Liver (tissue), 3 donors: ENCODE data around the gene OR2S2.

Source experiments
- EGR1 ChIP-seq, 2 donors: IDR thresholded peaks; 2 replicates each; pipeline ENCODE4 v1.6.1; 2016 to 2018; ENCODE audit warnings: antibody characterized with exemption in 2 of 2, low read depth in 2 of 2
- RAD21 ChIP-seq, 2 donors: IDR thresholded peaks; 2 replicates each; pipeline ENCODE4 v1.6.1; 2016; ENCODE audit warnings: antibody characterized with exemption in 2 of 2, mild to moderate bottlenecking in 2 of 2
- TF ChIP-seq, protein P1 (sequence below): fragments of 150-350 bp; IDR thresholded peaks from 2 replicates; pipeline ENCODE4 v1.5.1; 2017; ENCODE audit warnings: improper control_type of control experiment, low read depth, low read length; ENCODE audit not compliant: missing input control
- TF ChIP-seq, protein P2 (sequence below): IDR thresholded peaks from 2 replicates; pipeline ENCODE4 v1.6.1; 2016; ENCODE audit warnings: antibody characterized with exemption
- donor health status: healthy.
- donor health status: healthy.

DNA sequence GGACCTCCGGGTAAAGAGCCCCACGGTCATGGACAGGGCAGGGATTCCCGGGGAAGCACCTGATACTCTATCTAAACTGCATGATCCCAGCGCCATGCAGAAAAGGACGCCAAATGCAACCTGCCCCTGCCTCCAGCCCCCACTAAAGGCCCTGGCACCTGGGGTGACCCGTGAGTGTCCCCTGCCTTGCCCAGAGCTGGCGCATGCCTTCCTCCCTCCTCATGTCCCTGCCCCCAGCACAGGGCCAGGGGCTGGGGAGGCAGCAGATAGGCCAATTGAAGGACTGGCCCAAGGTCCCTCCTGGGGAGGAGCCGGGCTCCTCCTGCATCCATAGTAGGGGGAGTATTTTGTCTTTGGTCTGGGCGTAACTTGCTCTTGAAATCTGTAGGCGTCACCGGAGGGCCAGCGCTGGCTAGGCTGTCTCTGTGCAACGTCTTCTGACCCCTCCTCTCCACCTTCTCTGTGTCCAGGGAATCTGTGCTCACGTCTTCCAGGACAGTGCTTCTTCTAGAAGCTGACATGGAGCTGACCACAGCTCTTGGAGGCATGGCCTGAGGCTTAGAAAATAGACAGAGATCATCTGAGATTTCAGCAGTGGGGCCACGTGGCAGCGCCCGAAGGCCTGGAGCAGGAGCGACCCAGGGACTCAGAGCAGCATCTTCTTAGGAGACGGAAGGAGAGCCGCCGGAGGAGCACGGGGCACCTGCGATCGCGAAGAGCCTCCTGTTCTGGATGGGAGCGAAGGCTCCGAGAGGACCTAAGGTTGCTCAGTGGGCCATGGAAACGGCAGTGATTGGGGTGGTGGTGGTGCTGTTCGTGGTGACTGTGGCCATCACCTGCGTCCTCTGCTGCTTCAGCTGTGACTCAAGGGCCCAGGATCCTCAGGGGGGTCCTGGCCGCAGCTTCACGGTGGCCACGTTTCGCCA is 48.0 kb downstream of the OR2S2 start:
- TF ChIP-seq EGR1 (IDR thresholded peaks at IDR 0.05; ENCODE audit: low read depth in 2 of 2) = no peak
- TF ChIP-seq, protein P1, sequence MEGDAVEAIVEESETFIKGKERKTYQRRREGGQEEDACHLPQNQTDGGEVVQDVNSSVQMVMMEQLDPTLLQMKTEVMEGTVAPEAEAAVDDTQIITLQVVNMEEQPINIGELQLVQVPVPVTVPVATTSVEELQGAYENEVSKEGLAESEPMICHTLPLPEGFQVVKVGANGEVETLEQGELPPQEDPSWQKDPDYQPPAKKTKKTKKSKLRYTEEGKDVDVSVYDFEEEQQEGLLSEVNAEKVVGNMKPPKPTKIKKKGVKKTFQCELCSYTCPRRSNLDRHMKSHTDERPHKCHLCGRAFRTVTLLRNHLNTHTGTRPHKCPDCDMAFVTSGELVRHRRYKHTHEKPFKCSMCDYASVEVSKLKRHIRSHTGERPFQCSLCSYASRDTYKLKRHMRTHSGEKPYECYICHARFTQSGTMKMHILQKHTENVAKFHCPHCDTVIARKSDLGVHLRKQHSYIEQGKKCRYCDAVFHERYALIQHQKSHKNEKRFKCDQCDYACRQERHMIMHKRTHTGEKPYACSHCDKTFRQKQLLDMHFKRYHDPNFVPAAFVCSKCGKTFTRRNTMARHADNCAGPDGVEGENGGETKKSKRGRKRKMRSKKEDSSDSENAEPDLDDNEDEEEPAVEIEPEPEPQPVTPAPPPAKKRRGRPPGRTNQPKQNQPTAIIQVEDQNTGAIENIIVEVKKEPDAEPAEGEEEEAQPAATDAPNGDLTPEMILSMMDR = no peak
- TF ChIP-seq, protein P2, sequence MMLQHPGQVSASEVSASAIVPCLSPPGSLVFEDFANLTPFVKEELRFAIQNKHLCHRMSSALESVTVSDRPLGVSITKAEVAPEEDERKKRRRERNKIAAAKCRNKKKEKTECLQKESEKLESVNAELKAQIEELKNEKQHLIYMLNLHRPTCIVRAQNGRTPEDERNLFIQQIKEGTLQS = no peak
- no peak for TF ChIP-seq RAD21 (IDR thresholded peaks at IDR 0.05)
